GM12865 (cell line): ENCODE data around the gene JOSD1.

Source experiments
- DNase-seq: peaks from one replicate; pipeline ENCODE4 v3.0.0; 2010; ENCODE audit warnings: low read depth
- H3K4me3 ChIP-seq: 2 replicates; pipeline ENCODE4 v1.5.1; 2011; ENCODE audit warnings: mild to moderate bottlenecking, low read depth, low read length, control low read depth
- CTCF ChIP-seq: IDR thresholded peaks from 2 replicates; pipeline ENCODE4 v1.5.1; 2011; ENCODE audit warnings: low read length, control low read depth, low read depth, inconsistent platforms; ENCODE audit not compliant: insufficient read depth; ENCODE audit errors: missing control alignments

Gene JOSD1

GRCh38 chr22:38657045-38657909, 43.5 kb downstream of the JOSD1 start:
- TF ChIP-seq CTCF = no peak
- H3K4me3 ChIP-seq = peak overlapping the region; percentile 80
- DNase-seq = peak; percentile 69

GRCh38 chr22:38656256-38657044, 44.3 kb downstream of the JOSD1 start, which contains the start of the genes CBY1 and FAM227A:
TSS of gene CBY1 (plus strand) at chr22:38656638. CDS start at chr22:38668055, 11,417 bp downstream.
TSS of gene FAM227A (minus strand) at chr22:38656392. CDS start at chr22:38650168, 6,224 bp downstream.
- DNase-seq = peak; percentile 90
- peak within 1 kb of the TSS; percentile 80 for H3K4me3 ChIP-seq
- no peak for TF ChIP-seq CTCF

- TF ChIP-seq CTCF = no peak
- peak overlapping the region; percentile 80 for H3K4me3 ChIP-seq
- DNase-seq = no peak
These were observed 45.1 kb downstream of the JOSD1 start for GRCh38 chr22:38655519-38656255.

- no peak overlapping the region for H3K4me3 ChIP-seq
- no peak for DNase-seq
- TF ChIP-seq CTCF = no peak
These were observed 47.0 kb downstream of the JOSD1 start for GRCh38 chr22:38653741-38654140.

- TF ChIP-seq CTCF = no peak
- DNase-seq = no peak
These were observed 47.9 kb downstream of the JOSD1 start for GRCh38 chr22:38652859-38653258.

GRCh38 chr22:38649841-38650522, 50.8 kb downstream of the JOSD1 start:
- no peak for DNase-seq
- H3K4me3 ChIP-seq = no peak overlapping the region
- no peak for TF ChIP-seq CTCF

More at GRCh38 chr22:38652859-38653258, 47.9 kb downstream of the JOSD1 start:
- no peak overlapping the region for H3K4me3 ChIP-seq
